NT2/D1 (cell line): ENCODE measurements around the gene KRT39.

Experiments used
- YY1 ChIP-seq: IDR thresholded peaks from 2 replicates; pipeline ENCODE4 v1.6.1; 2011; ENCODE audit not compliant: insufficient read length, insufficient read depth
- ZNF274 ChIP-seq: IDR thresholded peaks from 2 replicates; pipeline ENCODE4 v1.6.1; 2011; ENCODE audit warnings: mild to moderate bottlenecking, low read depth, low read length

GRCh38 chr17:41009936-41010335 is 43.2 kb upstream of the KRT39 start:
- TF ChIP-seq ZNF274 (no peak), YY1 (no peak)
